Lower leg skin (tissue), 3 donors: ENCODE results near the gene SRRM2.

Experiments
- POLR2A ChIP-seq, 2 donors: fragments of 450-650 bp; IDR thresholded peaks; one replicate each; pipeline ENCODE4 v1.6.1; 2016 to 2017; ENCODE audit warnings: antibody characterized with exemption in 2 of 2, mild to moderate bottlenecking in 1 of 2, moderate library complexity in 1 of 2
- TF ChIP-seq, protein P1 (sequence below), 3 donors: fragments of 450-650 bp; IDR thresholded peaks; one replicate each; pipeline ENCODE4 v1.5.1; 2016; ENCODE audit warnings: antibody characterized with exemption in 3 of 3, mild to moderate bottlenecking in 3 of 3, moderate library complexity in 2 of 3

DNA sequence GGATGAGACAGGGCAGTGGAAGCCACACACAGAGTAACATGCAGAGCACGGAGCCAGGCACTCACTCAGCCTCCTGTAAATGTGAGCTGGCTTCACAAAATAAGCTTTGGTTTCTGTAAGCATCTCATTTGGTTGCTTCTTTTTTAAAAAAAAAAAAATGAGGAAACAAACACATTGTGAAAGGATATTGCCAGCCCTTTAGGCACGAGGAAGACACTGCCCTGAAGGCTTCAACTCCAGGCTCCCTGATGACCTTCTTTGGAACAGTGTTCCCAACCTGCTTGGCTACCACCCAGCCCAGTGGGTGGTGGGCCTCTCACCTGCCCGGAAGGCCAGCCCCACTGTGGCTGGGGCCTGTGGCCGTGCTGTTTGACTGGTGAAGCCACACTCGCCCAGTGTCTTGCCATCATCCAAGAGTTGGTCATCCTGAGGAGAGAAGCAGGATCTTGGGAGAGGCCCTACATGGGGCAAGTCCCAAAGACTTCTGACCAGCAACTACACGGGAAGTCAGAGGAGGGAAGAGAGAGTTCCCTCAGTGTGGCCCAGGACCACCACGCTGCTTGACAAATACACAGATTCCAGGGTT, 22.8 kb downstream of the SRRM2 start:
- TF ChIP-seq, protein P1, sequence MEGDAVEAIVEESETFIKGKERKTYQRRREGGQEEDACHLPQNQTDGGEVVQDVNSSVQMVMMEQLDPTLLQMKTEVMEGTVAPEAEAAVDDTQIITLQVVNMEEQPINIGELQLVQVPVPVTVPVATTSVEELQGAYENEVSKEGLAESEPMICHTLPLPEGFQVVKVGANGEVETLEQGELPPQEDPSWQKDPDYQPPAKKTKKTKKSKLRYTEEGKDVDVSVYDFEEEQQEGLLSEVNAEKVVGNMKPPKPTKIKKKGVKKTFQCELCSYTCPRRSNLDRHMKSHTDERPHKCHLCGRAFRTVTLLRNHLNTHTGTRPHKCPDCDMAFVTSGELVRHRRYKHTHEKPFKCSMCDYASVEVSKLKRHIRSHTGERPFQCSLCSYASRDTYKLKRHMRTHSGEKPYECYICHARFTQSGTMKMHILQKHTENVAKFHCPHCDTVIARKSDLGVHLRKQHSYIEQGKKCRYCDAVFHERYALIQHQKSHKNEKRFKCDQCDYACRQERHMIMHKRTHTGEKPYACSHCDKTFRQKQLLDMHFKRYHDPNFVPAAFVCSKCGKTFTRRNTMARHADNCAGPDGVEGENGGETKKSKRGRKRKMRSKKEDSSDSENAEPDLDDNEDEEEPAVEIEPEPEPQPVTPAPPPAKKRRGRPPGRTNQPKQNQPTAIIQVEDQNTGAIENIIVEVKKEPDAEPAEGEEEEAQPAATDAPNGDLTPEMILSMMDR (IDR thresholded peaks at IDR 0.05): no peak
- TF ChIP-seq POLR2A (IDR thresholded peaks at IDR 0.05): no peak
